Transverse colon (tissue), 3 donors: ENCODE measurements around the gene MYOCD.

Experiments used
- CTCF ChIP-seq, 5 experiments: fragments of 200-600 bp in 3 of 5; fragments of 450-650 bp in 2 of 5; sonication (generic) in 3 of 5; IDR thresholded peaks; 1 replicate in 2 of 5; 2 replicates in 3 of 5; pipeline ENCODE4 v1.5.1; 2016 to 2017; ENCODE audit warnings: antibody characterized with exemption in 5 of 5, inconsistent platforms in 3 of 5, mild to moderate bottlenecking in 2 of 5, moderate library complexity in 1 of 5
- EP300 ChIP-seq: sonication (generic); formaldehyde crosslinking; IDR thresholded peaks from one replicate; pipeline ENCODE4 v1.6.1; 2017; ENCODE audit warnings: antibody characterized with exemption, low read depth
- POLR2A ChIP-seq: fragments of 450-650 bp; IDR thresholded peaks from one replicate; pipeline ENCODE4 v1.6.1; 2016; ENCODE audit warnings: antibody characterized with exemption, mild to moderate bottlenecking, moderate library complexity

GRCh38 chr17:12732366-12732765 lies 66.7 kb downstream of the MYOCD start:
- TF ChIP-seq CTCF (IDR thresholded peaks at IDR 0.05) (no peak), EP300 (no peak), POLR2A (no peak)
